HG03460 (cell line): ENCODE data around the gene UBE4A.

Experiments used
- ATAC-seq: cut with Tn5 transposase; IDR thresholded peaks from one replicate; pipeline ENCODE4 v1.9.1; 2021; ENCODE audit not compliant: unreplicated experiment

The UBE4A gene

DNA sequence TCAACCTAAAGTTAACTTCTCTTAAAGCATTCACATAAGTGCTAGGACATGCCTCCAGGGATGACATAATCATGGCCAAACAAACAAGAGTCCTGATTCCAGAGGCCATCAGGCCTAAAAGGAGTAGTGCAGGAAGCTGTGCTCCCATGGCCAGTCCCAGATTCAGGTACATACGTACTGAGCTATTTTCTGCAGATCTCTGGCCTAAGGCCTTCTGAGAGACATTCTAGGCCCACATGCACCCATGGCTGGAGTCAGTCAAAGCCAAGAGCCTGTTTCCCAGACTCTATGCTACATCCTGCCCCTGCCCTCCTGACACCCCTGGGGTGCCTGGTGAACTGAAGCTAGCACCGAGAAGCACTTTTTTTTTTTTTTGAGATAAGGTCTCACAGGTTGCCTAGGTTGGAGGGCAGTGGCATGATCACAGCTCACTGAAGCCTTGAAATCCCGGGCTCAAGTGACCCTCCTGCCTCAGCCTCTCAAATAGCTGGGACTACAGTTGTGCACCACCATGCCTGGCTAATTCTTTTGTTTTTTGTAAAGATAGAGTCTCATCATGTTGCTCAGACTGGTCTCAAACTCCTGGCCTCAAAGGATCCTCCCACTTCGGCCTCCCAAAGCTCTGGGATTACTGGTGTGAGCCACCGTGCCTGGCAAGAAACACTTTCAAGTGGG lies 17.4 kb upstream of the UBE4A start:
- no peak for ATAC-seq

DNA sequence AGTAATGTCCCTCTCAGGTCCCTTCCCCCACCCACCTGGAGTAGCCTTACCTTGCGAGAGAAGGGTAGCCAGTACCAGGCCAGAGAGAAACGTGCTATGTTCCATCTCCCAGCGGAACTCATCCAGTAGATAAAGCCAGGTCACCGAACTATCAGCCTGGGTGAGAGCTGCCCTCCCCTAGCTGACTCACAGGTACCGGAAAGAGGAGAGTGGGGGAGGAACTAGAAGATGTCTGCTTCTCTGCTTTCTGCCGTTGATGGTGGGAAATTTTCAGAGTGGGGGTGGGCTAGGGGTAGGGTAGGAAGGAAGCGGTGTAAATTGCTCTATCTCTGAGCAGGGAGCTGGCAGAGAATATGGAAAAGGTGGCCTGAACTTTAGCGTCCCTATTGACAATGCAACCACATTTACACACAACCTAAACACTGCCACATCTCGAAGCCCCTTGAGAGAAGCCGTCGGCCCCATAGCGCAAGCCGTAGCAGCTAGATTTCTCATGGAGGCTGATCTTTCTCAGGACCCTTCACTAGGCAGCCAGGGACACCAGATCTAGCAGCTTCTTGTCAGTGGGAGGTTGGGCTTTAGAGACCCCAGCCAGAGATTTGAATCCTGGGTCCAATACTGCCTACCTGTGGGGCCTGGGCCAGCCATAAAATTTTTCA lies 16.8 kb upstream of the UBE4A start, which contains the start of gene CD3D:
Gene CD3D (minus strand): TSS at position 203 of the 659 bp plus-strand sequence. CDS start 98 bp downstream, at position 105.
- ATAC-seq, result no peak

- no peak for ATAC-seq
Measured at GRCh38 chr11:118343248-118343647, 16.2 kb upstream of the UBE4A start.

DNA sequence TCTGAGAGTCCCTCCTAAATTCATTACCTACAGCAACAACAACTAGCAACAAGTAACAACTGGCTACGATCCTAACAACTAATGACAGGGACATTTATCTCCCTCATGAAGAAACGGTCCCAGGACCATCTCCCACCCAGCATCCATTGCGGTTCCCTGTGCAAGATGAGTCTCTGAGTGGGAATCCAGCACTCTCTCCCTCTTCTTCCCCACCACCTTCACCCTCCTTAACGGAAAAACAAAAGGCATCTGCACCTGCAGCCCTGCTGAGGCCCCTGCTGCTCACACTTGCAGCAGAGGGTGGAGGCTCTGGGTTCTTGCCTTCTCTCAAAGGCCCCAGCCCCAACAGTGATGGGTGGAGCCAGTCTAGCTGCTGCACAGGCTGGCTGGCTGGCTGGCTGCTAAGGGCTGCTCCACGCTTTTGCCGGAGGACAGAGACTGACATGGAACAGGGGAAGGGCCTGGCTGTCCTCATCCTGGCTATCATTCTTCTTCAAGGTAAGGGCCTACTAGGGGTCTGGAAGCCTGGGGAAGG lies 15.4 kb upstream of the UBE4A start, which contains the start of gene CD3G:
Gene CD3G (plus strand): TSS at position 364 of the 535 bp plus-strand sequence. CDS start 80 bp downstream, at position 444.
- no peak for ATAC-seq

- no peak for ATAC-seq
Measured at GRCh38 chr11:118349475-118349874, 9.9 kb upstream of the UBE4A start.

- no peak for ATAC-seq
Measured at GRCh38 chr11:118353084-118353710, 6.2 kb upstream of the UBE4A start.

DNA sequence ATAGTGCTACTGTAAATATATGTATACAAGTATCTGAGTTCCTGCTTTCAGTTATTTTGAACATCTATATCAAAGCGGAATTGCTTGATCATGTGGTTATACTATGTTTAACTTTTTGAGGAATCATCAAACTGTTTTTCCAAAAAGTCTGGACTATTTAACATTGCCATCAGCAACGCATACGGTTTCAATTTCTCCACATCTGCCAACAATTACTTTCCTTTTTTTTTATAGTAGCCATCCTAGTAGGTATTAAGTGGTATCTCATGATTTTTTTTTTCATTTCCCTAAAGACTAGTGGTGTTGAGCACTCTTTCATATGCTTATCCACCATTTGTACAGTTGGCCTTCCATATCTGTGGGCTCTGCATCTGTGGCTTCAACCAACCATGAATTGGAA lies 1.3 kb upstream of the UBE4A start:
- no peak for ATAC-seq

GRCh38 chr11:118364956-118365615 lies 5.7 kb downstream of the UBE4A start:
- no peak for ATAC-seq

DNA sequence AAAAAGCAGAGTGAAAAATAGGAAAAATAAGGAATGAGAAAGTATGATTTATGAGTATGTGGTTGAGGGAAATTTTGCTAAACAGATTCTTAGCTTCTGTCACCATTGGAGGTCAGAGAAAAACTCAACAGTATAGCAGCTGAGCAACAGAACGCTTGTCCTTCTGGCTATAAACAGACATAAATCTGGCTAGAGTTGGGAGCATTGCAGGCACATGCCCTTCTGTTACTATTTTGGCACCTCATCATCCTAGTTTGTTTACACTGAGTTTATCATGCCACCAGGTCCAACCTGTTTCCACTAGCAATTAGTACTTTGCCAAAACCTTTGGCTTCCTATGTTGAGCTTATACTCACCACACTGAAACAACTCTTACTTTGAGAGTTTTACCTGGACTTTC lies 6.9 kb downstream of the UBE4A start:
- no peak for ATAC-seq

GRCh38 chr11:118370774-118371173 lies 11.4 kb downstream of the UBE4A start:
- ATAC-seq, result no peak

DNA sequence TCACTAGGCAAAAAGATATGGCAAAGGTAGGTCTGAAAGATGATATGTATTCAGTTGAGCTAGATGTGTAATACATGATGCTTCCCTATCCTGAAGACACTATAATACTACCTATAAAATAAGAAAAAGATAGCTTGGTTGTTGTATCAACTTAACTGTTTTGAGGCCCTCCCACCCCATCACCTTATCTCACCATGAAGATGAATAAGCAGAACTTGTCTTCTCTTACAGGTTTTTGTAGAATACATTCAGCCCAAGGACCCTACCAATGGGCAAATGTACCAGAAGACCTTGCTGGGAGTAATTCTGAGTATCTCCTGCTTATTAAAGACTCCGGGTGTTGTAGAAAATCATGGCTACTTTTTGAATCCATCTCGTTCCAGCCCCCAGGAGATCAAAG lies 13.9 kb downstream of the UBE4A start:
- no peak for ATAC-seq

- ATAC-seq, result no peak
Measured at GRCh38 chr11:118373871-118374270, 14.5 kb downstream of the UBE4A start.

DNA sequence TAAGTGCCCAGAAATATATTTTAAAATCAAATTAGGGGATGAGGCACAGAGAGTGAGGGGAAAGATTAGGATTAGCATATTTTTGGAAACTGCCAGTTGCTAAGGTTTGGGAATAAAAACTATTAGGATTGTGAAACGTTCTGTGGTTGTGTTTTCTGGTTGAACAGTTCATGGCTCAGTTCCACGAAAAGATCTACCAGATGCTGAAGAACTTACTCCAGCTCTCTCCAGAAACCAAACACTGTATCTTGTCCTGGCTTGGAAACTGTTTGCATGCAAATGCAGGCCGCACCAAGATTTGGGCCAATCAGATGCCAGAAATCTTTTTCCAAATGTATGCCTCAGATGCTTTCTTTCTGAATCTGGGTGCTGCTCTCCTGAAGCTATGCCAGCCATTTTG lies 15.3 kb downstream of the UBE4A start:
- ATAC-seq, result no peak

DNA sequence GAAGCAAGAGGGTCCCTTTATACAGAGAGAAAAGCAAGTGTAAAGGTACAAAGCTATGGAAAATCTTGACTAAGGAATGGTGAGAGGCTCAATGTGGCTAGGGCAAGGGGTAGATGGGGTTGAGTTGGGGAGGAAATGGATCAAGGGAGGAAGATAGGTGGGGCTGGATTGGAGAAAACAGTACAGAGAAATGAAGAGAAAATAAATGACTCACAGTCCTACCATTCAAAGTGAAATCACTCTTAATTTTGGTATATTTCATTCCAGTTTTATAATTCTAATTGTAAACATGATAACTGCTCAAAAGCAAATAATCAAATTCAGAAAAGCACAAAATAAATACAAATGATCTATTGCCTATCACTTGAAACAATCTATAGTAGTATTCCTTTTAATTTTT lies 16.6 kb downstream of the UBE4A start:
- no peak for ATAC-seq

DNA sequence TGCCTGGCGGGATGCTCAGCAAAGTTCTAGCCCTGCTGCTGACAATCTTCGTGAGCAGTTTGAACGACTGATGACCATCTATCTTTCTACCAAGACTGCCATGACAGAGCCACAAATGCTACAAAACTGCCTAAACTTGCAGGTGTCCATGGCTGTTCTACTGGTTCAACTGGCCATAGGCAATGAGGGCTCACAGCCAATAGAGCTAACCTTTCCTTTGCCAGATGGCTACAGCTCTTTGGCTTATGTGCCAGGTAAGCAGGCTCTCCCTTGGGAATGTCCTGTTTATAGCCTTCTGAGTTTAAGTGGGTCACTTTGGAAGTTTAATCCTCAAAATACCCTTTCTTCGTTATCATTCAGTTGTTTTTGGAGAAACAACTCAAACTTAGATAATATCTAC lies 20.1 kb downstream of the UBE4A start:
- ATAC-seq, result no peak

GRCh38 chr11:118380571-118380970 lies 21.2 kb downstream of the UBE4A start:
- ATAC-seq, result no peak

DNA sequence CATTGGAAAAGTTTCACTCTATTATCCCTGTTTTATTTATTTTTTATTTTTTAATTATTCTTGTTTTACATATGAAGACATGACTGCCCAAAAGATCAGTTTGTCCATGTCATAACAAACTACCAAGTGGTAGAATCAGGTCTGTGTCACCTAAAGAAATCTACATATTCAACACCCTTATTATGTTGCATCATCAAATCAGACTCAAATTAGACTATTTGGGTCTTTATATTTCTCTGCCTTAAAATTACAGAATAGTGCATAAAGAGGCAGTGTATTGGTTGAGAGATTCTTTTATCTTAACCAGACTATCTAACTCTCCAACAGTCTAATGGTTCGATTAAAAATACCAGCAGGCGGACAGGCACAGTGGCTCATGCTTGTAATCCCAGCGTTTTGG lies 23.6 kb downstream of the UBE4A start:
- no peak for ATAC-seq

DNA sequence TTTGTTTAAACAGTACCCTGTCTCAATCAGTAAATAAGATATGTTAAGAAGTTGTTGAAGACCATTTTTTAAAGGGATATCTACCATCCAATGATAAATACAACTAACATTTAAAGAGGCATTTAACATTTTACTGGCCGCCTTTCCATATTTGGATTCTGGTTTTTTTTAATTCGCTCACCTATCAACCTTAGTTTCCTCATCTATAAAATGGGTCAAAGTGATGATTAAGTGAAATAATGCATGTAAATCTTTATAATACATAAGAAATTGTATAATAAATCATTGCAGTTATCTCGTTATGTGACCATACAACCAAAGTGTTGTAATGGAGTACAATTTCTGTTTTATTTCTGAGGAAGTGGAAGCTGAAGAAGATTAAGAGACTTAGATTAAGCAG lies 24.3 kb downstream of the UBE4A start:
- no peak for ATAC-seq

GRCh38 chr11:118396097-118396501 lies 36.7 kb downstream of the UBE4A start:
- ATAC-seq, result no peak

DNA sequence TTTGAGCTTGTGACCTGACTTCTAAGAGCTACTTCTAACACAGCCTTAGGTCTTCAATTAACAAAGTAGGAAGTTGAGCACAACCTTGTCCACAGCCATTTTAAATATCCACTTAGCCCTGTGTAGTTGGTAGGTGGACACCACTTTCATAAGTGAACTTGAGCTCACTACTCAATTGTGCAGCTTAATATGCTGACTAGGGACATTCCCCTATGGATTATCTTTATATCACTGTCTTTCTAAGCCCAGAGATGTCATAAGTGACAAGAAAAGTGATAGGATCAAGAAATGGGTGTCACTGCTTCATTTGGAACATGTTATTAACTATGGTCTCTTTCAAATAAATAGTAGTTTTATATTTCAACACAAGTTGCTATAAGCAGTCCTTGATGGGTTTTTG lies 38.0 kb downstream of the UBE4A start:
- ATAC-seq, result no peak

DNA sequence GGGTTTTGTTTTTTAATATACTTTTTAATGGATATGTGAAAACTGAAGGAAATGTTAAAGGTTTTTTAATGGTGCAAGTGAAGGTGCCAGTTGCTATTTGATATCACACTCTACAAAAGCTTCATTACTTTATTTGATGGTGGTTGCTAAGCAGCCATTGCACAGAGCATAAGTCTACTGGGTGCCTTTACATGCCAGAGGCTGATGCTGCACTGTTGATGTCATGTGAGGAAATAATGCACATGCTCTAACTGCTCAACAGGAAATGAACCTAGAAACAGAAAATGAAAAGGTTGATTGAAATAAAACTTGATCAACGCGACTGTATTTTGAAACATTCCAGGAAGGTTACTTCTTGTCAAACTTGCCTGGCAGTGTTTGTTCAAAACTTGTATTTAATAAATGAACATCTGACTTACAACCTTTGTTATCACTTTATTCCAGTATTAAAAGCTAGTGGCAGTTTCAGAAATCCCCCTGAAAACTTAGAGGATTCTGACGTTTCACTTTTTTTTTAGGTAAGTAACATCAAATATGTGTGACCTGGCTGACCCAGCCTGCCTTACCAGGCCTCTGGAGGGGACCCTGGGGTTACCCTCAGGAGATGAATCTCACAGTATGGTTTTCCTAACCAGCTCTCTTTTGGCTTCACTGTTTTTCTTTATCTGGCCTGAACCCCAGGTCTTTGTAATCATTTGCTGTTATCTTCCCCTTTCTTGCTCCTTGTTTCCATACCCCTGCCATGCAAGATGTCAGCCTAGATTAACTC lies 39.6 kb downstream of the UBE4A start:
- ATAC-seq, result no peak
